ENCODE data around the gene ZC3H8. TPM values are rescaled to one million over a fixed set of nuclear protein-coding genes. Genes with fewer than 3 reads are reported as not detected.
A peak's percentile ranks its signal among the peaks of the same experiment; 100 is the strongest.

ZC3H8 gene
- total RNA-seq, 1 experiment from 2014 or later, result 13.1 TPM

DNA sequence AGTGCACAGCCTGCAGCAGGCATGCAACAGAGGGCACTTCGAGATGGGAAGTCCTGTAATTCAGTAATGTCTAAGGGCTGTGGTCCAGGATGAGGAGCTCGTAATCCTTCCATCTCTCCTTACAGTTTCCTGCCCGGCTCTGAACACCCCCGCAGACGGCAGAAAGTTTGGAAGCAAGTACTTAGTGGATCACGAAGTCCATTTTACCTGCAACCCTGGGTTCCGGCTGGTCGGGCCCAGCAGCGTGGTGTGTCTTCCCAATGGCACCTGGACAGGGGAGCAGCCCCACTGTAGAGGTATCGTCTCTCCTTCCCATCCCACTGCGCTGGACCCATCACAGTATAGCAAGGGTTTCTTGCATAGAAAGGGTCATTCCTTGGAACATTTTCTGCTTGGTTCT lies 90.0 kb downstream of the ZC3H8 start:
- H3K4me1 ChIP-seq (ENCODE audit: insufficient read depth, low read length), result no peaks in the 10 kb centered on the region
- DNase-seq, result no peak
- no peaks in the 10 kb centered on the region for H3K9me3 ChIP-seq (ENCODE audit: low read length)
- no peak overlapping the region for H3K27ac ChIP-seq (ENCODE audit: low read length)
- no peaks in the 10 kb centered on the region for H3F3A ChIP-seq (ENCODE audit: low read length, unreplicated experiment)
- no peaks in the 10 kb centered on the region for H3K9me2 ChIP-seq (replicated peaks; ENCODE audit: low read length)
- H4K20me1 ChIP-seq (ENCODE audit: low read length), result no peaks in the 10 kb centered on the region
- TF ChIP-seq EZH2 (IDR thresholded peaks at IDR 0.05; ENCODE audit: low read length, unreplicated experiment) (no peak), EZH2phosphoT487 (IDR thresholded peaks at IDR 0.05; ENCODE audit: borderline replicate concordance, low read length) (no peak)
- TF ChIP-seq, protein P1, sequence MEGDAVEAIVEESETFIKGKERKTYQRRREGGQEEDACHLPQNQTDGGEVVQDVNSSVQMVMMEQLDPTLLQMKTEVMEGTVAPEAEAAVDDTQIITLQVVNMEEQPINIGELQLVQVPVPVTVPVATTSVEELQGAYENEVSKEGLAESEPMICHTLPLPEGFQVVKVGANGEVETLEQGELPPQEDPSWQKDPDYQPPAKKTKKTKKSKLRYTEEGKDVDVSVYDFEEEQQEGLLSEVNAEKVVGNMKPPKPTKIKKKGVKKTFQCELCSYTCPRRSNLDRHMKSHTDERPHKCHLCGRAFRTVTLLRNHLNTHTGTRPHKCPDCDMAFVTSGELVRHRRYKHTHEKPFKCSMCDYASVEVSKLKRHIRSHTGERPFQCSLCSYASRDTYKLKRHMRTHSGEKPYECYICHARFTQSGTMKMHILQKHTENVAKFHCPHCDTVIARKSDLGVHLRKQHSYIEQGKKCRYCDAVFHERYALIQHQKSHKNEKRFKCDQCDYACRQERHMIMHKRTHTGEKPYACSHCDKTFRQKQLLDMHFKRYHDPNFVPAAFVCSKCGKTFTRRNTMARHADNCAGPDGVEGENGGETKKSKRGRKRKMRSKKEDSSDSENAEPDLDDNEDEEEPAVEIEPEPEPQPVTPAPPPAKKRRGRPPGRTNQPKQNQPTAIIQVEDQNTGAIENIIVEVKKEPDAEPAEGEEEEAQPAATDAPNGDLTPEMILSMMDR (conservative IDR thresholded peaks at IDR 0.05; ENCODE audit: low read depth, low read length), result no peak
- CTCF ChIA-PET, result no interaction called here
- no peak overlapping the region for H3K4me3 ChIP-seq (ENCODE audit: low read length)
- POLR2A ChIA-PET (ENCODE audit: unreplicated experiment), result no interaction called here
- H2AFZ ChIP-seq (ENCODE audit: low read length), result no peak overlapping the region
- no peaks in the 10 kb centered on the region for H3K36me3 ChIP-seq (ENCODE audit: low read depth, low read length)
- no peaks in the 10 kb centered on the region for H3K79me2 ChIP-seq (ENCODE audit: low read length)
- no peak overlapping the region for H3K9ac ChIP-seq (ENCODE audit: low read length)
- no peak for ATAC-seq
- H3K4me2 ChIP-seq (ENCODE audit: low read length), result no peak overlapping the region
- no TSS peak for BruUV-seq (replicated peaks)
- intact Hi-C loops (cut with micrococcal nuclease), result no loop called here
- H3K27me3 ChIP-seq (ENCODE audit: low read length), result no peaks in the 10 kb centered on the region

DNA sequence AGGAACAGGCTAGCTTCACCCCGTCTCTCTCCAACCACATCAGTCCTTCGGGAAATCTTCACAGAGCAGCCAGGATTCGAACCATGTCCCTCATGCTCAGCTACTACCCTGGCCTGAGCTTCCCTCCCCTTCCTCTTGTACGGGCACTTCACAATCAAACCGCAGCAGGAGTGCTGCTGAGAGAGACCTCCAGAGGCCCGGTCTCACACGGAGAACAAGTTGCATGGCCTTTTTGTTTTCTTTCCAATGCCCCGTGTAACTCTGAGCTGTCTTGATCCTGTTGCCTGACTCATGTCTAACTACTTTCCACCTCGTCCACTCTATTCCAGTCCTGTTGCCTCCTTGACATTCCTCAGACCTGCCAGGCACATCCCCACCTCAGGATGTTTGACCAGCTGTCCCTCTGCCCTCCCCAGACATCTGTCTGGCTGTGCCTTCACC lies 91.3 kb downstream of the ZC3H8 start:
- Histone ChIP-seq H3K79me2 (ENCODE audit: low read length) (no peaks in the 10 kb centered on the region), H2AFZ (ENCODE audit: low read length) (no peak overlapping the region)
- TF ChIP-seq EZH2phosphoT487 (IDR thresholded peaks at IDR 0.05; ENCODE audit: borderline replicate concordance, low read length), result no peak
- TF ChIP-seq, protein P1 (conservative IDR thresholded peaks at IDR 0.05; ENCODE audit: low read depth, low read length), result no peak
- no peak for TF ChIP-seq EZH2 (IDR thresholded peaks at IDR 0.05; ENCODE audit: low read length, unreplicated experiment)

DNA sequence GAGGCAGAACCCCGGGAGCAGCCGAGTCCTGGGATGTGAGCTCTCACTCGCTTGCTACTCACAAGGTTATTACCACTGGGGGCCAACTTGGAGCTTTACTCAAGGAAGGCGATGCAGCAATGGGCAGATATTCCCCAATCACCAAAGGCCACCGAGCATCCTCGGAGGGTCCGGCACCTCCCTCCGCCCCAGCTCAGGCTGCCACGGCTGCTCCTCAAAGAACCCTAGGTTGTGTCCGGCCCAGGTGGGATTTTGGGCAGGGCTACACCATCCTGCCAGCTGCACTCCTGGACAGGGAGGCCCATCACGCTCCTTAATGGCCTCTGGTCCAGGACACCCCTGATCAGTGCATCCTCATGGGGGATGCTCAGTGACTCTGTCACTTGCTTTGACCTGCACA lies 91.9 kb downstream of the ZC3H8 start:
- H4K20me1 ChIP-seq (ENCODE audit: low read length), result no peaks in the 10 kb centered on the region
- H3K9me3 ChIP-seq (ENCODE audit: low read length), result no peaks in the 10 kb centered on the region
- no peak overlapping the region for H2AFZ ChIP-seq (ENCODE audit: low read length)
- H3K27me3 ChIP-seq (ENCODE audit: low read length), result no peaks in the 10 kb centered on the region
- no peaks in the 10 kb centered on the region for H3K79me2 ChIP-seq (ENCODE audit: low read length)
- H3K36me3 ChIP-seq (ENCODE audit: low read depth, low read length), result no peaks in the 10 kb centered on the region
- CTCF ChIA-PET, result interaction anchor here (0.6 kb wide), 1 partner anchor 158 kb away, joined by 3 read pairs; no protein-coding TSS in a partner anchor
- no peaks in the 10 kb centered on the region for H3F3A ChIP-seq (ENCODE audit: low read length, unreplicated experiment)
- H3K4me3 ChIP-seq (ENCODE audit: low read length), result no peak overlapping the region
- no TSS peak for BruUV-seq (replicated peaks)
- H3K4me1 ChIP-seq (ENCODE audit: insufficient read depth, low read length), result no peaks in the 10 kb centered on the region
- ATAC-seq (no peak), DNase-seq (no peak)
- no peaks in the 10 kb centered on the region for H3K9me2 ChIP-seq (replicated peaks; ENCODE audit: low read length)
- no peak overlapping the region for H3K27ac ChIP-seq (ENCODE audit: low read length)
- TF ChIP-seq EZH2 (IDR thresholded peaks at IDR 0.05; ENCODE audit: low read length, unreplicated experiment) (no peak), EZH2phosphoT487 (IDR thresholded peaks at IDR 0.05; ENCODE audit: borderline replicate concordance, low read length) (no peak)
- TF ChIP-seq, protein P1 (conservative IDR thresholded peaks at IDR 0.05; ENCODE audit: low read depth, low read length), result no peak
- intact Hi-C loops (cut with micrococcal nuclease), result no loop called here
- no peak overlapping the region for H3K9ac ChIP-seq (ENCODE audit: low read length)
- POLR2A ChIA-PET (ENCODE audit: unreplicated experiment), result no interaction called here
- no peak overlapping the region for H3K4me2 ChIP-seq (ENCODE audit: low read length)

More for the DNA sequence above, 91.3 kb downstream of the ZC3H8 start:
- Histone ChIP-seq H3K27me3 (ENCODE audit: low read length) (no peaks in the 10 kb centered on the region), H4K20me1 (ENCODE audit: low read length) (no peaks in the 10 kb centered on the region), H3K4me3 (ENCODE audit: low read length) (no peak overlapping the region), H3K9me3 (ENCODE audit: low read length) (no peaks in the 10 kb centered on the region), H3F3A (ENCODE audit: low read length, unreplicated experiment) (no peaks in the 10 kb centered on the region), H3K4me1 (ENCODE audit: insufficient read depth, low read length) (no peaks in the 10 kb centered on the region), H3K9ac (ENCODE audit: low read length) (no peak overlapping the region), H3K36me3 (ENCODE audit: low read depth, low read length) (no peaks in the 10 kb centered on the region), H3K27ac (ENCODE audit: low read length) (no peak overlapping the region), H3K4me2 (ENCODE audit: low read length) (no peak overlapping the region), H3K9me2 (replicated peaks; ENCODE audit: low read length) (no peaks in the 10 kb centered on the region)
- POLR2A ChIA-PET (ENCODE audit: unreplicated experiment), result no interaction called here
- intact Hi-C loops (cut with micrococcal nuclease), result no loop called here
- DNase-seq, result no peak
- peak; percentile 13; the same call in 1 of the 2 replicates for ATAC-seq
- CTCF ChIA-PET, result interaction anchor here (0.6 kb wide), 1 partner anchor 157 kb away, joined by 3 read pairs; no protein-coding TSS in a partner anchor
- BruUV-seq (replicated peaks), result no TSS peak
